ENCODE data around the gene TBXAS1. TPM values are rescaled to one million over a fixed set of nuclear protein-coding genes. Genes with fewer than 3 reads are reported as not detected.

TBXAS1 gene
- polyA plus RNA-seq, 1 donor from 2014 or later = 0.93 TPM

GRCh38 chr7:139866047-139866837 is 37.2 kb downstream of the TBXAS1 start:
- no peaks in the 10 kb centered on the region for H4K20me1 ChIP-seq (ENCODE audit: insufficient read depth)
- no peak overlapping the region for H3K4me2 ChIP-seq (ENCODE audit: low read length)
- H2AFZ ChIP-seq (ENCODE audit: low read depth, low read length) = no peak overlapping the region
- no peaks in the 10 kb centered on the region for H3F3A ChIP-seq (ENCODE audit: insufficient read depth, low read length, poor library complexity, severe bottlenecking)
- H3K27ac ChIP-seq (ENCODE audit: low read length) = no peak overlapping the region
- no peaks in the 10 kb centered on the region for H3K9me2 ChIP-seq (ENCODE audit: insufficient read depth, low read length)
- H3K9ac ChIP-seq (ENCODE audit: low read length) = no peak overlapping the region
- TF ChIP-seq SMC3 (conservative IDR thresholded peaks at IDR 0.05; ENCODE audit: poor library complexity) (no peak), RAD21 (conservative IDR thresholded peaks at IDR 0.05) (no peak)
- H3K9me3 ChIP-seq (ENCODE audit: low read length) = no peaks in the 10 kb centered on the region
- H3K4me3 ChIP-seq (ENCODE audit: low read length) = no peak overlapping the region
- no peaks in the 10 kb centered on the region for H3K27me3 ChIP-seq (ENCODE audit: insufficient read depth, low read depth, low read length)
- H3K79me2 ChIP-seq (replicated peaks; ENCODE audit: insufficient read depth, low read length) = no peaks in the 10 kb centered on the region
- no peaks in the 10 kb centered on the region for H3K36me3 ChIP-seq (ENCODE audit: insufficient read depth, low read length)

GRCh38 chr7:139867847-139868246 is 38.8 kb downstream of the TBXAS1 start:
- Histone ChIP-seq H2AFZ (ENCODE audit: low read depth, low read length) (no peak overlapping the region), H3K9me2 (ENCODE audit: insufficient read depth, low read length) (no peaks in the 10 kb centered on the region), H4K20me1 (ENCODE audit: insufficient read depth) (no peaks in the 10 kb centered on the region), H3K9ac (ENCODE audit: low read length) (no peak overlapping the region), H3K27ac (ENCODE audit: low read length) (no peak overlapping the region), H3K9me3 (ENCODE audit: low read length) (no peaks in the 10 kb centered on the region), H3K36me3 (ENCODE audit: insufficient read depth, low read length) (no peaks in the 10 kb centered on the region), H3K27me3 (ENCODE audit: insufficient read depth, low read depth, low read length) (no peaks in the 10 kb centered on the region), H3K79me2 (replicated peaks; ENCODE audit: insufficient read depth, low read length) (no peaks in the 10 kb centered on the region), H3K4me2 (ENCODE audit: low read length) (no peak overlapping the region), H3F3A (ENCODE audit: insufficient read depth, low read length, poor library complexity, severe bottlenecking) (no peaks in the 10 kb centered on the region), H3K4me3 (ENCODE audit: low read length) (no peak overlapping the region)
- no peak for TF ChIP-seq TAF1 (IDR thresholded peaks at IDR 0.05; ENCODE audit: low read depth)
- TF ChIP-seq EZH2 (IDR thresholded peaks at IDR 0.05; ENCODE audit: borderline replicate concordance, insufficient read depth, low read length, poor library complexity, severe bottlenecking) = no peak
- TF ChIP-seq MXI1 (conservative IDR thresholded peaks at IDR 0.05; ENCODE audit: poor library complexity, severe bottlenecking) = no peak

- Histone ChIP-seq H4K20me1 (ENCODE audit: insufficient read depth) (no peaks in the 10 kb centered on the region), H3F3A (ENCODE audit: insufficient read depth, low read length, poor library complexity, severe bottlenecking) (no peaks in the 10 kb centered on the region), H3K9me3 (ENCODE audit: low read length) (no peaks in the 10 kb centered on the region), H3K27ac (ENCODE audit: low read length) (no peak overlapping the region), H3K36me3 (ENCODE audit: insufficient read depth, low read length) (no peaks in the 10 kb centered on the region), H3K9ac (ENCODE audit: low read length) (no peak overlapping the region), H3K4me3 (ENCODE audit: low read length) (no peak overlapping the region), H3K27me3 (ENCODE audit: insufficient read depth, low read depth, low read length) (no peaks in the 10 kb centered on the region), H3K79me2 (replicated peaks; ENCODE audit: insufficient read depth, low read length) (no peaks in the 10 kb centered on the region), H2AFZ (ENCODE audit: low read depth, low read length) (no peak overlapping the region), H3K4me2 (ENCODE audit: low read length) (no peak overlapping the region), H3K9me2 (ENCODE audit: insufficient read depth, low read length) (no peaks in the 10 kb centered on the region)
- TF ChIP-seq TAF1 (IDR thresholded peaks at IDR 0.05; ENCODE audit: low read depth) (no peak), RAD21 (conservative IDR thresholded peaks at IDR 0.05) (no peak), EP300 (conservative IDR thresholded peaks at IDR 0.05; ENCODE audit: poor library complexity, severe bottlenecking) (no peak), EZH2 (IDR thresholded peaks at IDR 0.05; ENCODE audit: borderline replicate concordance, insufficient read depth, low read length, poor library complexity, severe bottlenecking) (no peak), CTCF (IDR thresholded peaks at IDR 0.05; ENCODE audit: poor library complexity, severe bottlenecking) (no peak), SMC3 (conservative IDR thresholded peaks at IDR 0.05; ENCODE audit: poor library complexity) (no peak), POLR2AphosphoS5 (IDR thresholded peaks at IDR 0.05) (no peak), MXI1 (conservative IDR thresholded peaks at IDR 0.05; ENCODE audit: poor library complexity, severe bottlenecking) (no peak), REST (IDR thresholded peaks at IDR 0.05; ENCODE audit: borderline replicate concordance) (no peak)
These were observed 40.8 kb downstream of the TBXAS1 start for GRCh38 chr7:139869886-139870285.

Measured in neural cell (in vitro differentiated cells).